ENCODE measurements around the gene TRAFD1.

DNA sequence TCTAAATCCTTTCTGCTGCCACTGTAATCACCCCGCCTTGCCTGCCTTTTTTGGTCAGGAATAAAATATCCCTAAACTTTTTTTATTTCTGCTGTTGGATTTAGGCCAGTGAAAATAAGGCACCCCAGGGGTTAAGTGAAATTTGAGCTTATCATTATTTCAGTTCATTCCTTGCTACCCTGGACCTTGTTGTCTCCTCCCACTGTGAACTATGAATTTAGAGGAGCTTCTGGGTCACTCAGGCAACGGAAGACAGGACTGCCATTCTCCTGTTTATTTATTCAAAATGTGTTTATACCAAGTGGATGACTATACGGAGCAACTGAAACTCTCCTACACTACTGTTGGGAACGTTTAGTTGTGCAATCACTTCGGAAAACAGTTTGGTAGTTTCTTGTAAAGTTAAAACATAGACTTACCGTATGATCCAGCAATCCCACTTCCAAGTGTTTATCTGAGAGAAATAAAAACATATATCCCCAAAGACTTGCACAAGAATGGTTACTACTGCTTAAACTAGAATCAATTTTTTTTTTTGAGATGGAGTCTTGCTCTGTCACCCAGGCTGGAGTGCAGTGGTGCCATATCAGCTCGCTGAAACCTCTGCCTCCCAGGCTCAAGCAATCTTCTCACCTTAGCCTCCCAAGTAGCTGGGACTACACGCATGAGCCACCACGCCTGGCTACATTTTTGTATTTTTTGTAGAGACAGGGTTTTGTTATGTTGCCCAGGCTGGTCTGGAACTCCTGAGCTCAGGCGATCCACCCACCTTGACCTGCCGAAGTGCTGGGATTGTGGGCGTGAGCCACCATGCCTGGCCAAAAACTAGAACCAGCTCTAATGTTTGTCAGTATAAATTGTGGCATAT lies 2.3 kb upstream of the TRAFD1 start:
- TF ChIP-seq ZC3H10 (CRISPR knock-in tag; IDR thresholded peaks at IDR 0.05) = no peak
- TF ChIP-seq, protein P1, sequence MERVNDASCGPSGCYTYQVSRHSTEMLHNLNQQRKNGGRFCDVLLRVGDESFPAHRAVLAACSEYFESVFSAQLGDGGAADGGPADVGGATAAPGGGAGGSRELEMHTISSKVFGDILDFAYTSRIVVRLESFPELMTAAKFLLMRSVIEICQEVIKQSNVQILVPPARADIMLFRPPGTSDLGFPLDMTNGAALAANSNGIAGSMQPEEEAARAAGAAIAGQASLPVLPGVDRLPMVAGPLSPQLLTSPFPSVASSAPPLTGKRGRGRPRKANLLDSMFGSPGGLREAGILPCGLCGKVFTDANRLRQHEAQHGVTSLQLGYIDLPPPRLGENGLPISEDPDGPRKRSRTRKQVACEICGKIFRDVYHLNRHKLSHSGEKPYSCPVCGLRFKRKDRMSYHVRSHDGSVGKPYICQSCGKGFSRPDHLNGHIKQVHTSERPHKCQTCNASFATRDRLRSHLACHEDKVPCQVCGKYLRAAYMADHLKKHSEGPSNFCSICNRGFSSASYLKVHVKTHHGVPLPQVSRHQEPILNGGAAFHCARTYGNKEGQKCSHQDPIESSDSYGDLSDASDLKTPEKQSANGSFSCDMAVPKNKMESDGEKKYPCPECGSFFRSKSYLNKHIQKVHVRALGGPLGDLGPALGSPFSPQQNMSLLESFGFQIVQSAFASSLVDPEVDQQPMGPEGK (CRISPR knock-in tag; IDR thresholded peaks at IDR 0.05; ENCODE audit: borderline replicate concordance) = no peak
- TF ChIP-seq ZFP30 (CRISPR knock-in tag; IDR thresholded peaks at IDR 0.05) = no peak
- TF ChIP-seq, protein P2, sequence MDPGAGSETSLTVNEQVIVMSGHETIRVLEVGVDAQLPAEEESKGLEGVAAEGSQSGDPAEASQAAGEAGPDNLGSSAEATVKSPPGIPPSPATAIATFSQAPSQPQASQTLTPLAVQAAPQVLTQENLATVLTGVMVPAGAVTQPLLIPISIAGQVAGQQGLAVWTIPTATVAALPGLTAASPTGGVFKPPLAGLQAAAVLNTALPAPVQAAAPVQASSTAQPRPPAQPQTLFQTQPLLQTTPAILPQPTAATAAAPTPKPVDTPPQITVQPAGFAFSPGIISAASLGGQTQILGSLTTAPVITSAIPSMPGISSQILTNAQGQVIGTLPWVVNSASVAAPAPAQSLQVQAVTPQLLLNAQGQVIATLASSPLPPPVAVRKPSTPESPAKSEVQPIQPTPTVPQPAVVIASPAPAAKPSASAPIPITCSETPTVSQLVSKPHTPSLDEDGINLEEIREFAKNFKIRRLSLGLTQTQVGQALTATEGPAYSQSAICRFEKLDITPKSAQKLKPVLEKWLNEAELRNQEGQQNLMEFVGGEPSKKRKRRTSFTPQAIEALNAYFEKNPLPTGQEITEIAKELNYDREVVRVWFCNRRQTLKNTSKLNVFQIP (CRISPR knock-in tag; IDR thresholded peaks at IDR 0.05; ENCODE audit: borderline replicate concordance, low read depth) = no peak
- no peak for TF ChIP-seq BACH2 (CRISPR knock-in tag; IDR thresholded peaks at IDR 0.05; ENCODE audit: borderline replicate concordance)
- TF ChIP-seq CSDC2 (CRISPR knock-in tag; IDR thresholded peaks at IDR 0.05) = no peak
- TF ChIP-seq GLIS3 (CRISPR knock-in tag; IDR thresholded peaks at IDR 0.05) = no peak
- TF ChIP-seq ZFP3 (CRISPR knock-in tag; IDR thresholded peaks at IDR 0.05) = no peak
- no peak for TF ChIP-seq ZNF70 (CRISPR knock-in tag; IDR thresholded peaks at IDR 0.05)
- no peak for TF ChIP-seq ZNF8 (CRISPR knock-in tag; IDR thresholded peaks at IDR 0.05)
- TF ChIP-seq, protein P3, sequence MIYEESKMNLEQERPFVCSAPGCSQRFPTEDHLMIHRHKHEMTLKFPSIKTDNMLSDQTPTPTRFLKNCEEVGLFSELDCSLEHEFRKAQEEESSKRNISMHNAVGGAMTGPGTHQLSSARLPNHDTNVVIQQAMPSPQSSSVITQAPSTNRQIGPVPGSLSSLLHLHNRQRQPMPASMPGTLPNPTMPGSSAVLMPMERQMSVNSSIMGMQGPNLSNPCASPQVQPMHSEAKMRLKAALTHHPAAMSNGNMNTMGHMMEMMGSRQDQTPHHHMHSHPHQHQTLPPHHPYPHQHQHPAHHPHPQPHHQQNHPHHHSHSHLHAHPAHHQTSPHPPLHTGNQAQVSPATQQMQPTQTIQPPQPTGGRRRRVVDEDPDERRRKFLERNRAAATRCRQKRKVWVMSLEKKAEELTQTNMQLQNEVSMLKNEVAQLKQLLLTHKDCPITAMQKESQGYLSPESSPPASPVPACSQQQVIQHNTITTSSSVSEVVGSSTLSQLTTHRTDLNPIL (CRISPR knock-in tag; IDR thresholded peaks at IDR 0.05; ENCODE audit: low read depth) = no peak
- TF ChIP-seq, protein P4, sequence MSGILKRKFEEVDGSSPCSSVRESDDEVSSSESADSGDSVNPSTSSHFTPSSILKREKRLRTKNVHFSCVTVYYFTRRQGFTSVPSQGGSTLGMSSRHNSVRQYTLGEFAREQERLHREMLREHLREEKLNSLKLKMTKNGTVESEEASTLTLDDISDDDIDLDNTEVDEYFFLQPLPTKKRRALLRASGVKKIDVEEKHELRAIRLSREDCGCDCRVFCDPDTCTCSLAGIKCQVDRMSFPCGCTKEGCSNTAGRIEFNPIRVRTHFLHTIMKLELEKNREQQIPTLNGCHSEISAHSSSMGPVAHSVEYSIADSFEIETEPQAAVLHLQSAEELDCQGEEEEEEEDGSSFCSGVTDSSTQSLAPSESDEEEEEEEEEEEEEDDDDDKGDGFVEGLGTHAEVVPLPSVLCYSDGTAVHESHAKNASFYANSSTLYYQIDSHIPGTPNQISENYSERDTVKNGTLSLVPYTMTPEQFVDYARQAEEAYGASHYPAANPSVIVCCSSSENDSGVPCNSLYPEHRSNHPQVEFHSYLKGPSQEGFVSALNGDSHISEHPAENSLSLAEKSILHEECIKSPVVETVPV (CRISPR knock-in tag; IDR thresholded peaks at IDR 0.05) = no peak
